Choroid plexus epithelial cell (primary cell): ENCODE results near the gene MAD1L1.

Experiments used
- DNase-seq: peaks from one replicate; pipeline ENCODE4 v3.0.0-alpha.2; 2010; ENCODE audit warnings: low read depth
- H3K4me3 ChIP-seq: 2 replicates; pipeline ENCODE4 v1.5.1; 2011; ENCODE audit warnings: low read depth, mild to moderate bottlenecking, control low read depth, low read length, moderate library complexity
- TF ChIP-seq, protein P1 (sequence below): conservative IDR thresholded peaks from 2 replicates; pipeline ENCODE4 v1.5.1; 2011; ENCODE audit warnings: low read depth, mild to moderate bottlenecking, control low read depth, inconsistent platforms, low read length, moderate library complexity

Gene MAD1L1

DNA sequence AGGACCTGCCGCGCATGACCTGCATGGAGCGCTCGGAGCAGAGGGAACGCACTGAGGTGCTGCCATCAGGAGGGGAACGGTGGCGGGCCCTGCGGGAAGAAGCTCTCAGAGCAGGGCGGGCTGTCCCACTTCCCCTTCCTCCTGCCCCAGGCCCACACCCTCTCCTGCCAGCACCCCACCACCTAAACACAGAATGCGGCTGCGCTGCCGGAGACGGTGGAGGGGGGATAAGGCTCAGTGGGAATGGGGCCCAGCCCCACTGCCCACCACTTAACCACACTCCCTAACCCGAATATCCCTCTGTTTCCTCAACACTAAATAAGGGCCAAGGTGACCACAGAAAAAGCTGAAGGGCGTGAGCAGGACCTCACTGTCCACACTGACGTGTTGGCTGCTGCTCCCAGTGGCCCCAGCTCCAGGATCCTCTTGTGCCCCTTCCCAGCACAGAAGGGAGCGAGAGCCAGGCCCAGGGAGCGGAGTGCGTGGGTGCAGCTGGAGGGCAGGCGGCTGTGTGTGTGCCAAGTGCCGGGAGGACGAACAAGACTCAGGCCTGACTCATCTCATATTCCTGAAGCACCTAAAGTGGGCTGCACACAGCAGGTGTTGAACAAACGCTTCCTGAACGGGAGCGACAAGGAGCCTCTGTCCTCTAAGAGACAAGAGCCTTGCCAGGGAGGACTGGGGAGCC is 116.8 kb downstream of the MAD1L1 start:
- no peak overlapping the region for H3K4me3 ChIP-seq
- DNase-seq: peak; percentile 63
- TF ChIP-seq, protein P1, sequence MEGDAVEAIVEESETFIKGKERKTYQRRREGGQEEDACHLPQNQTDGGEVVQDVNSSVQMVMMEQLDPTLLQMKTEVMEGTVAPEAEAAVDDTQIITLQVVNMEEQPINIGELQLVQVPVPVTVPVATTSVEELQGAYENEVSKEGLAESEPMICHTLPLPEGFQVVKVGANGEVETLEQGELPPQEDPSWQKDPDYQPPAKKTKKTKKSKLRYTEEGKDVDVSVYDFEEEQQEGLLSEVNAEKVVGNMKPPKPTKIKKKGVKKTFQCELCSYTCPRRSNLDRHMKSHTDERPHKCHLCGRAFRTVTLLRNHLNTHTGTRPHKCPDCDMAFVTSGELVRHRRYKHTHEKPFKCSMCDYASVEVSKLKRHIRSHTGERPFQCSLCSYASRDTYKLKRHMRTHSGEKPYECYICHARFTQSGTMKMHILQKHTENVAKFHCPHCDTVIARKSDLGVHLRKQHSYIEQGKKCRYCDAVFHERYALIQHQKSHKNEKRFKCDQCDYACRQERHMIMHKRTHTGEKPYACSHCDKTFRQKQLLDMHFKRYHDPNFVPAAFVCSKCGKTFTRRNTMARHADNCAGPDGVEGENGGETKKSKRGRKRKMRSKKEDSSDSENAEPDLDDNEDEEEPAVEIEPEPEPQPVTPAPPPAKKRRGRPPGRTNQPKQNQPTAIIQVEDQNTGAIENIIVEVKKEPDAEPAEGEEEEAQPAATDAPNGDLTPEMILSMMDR: no peak

DNA sequence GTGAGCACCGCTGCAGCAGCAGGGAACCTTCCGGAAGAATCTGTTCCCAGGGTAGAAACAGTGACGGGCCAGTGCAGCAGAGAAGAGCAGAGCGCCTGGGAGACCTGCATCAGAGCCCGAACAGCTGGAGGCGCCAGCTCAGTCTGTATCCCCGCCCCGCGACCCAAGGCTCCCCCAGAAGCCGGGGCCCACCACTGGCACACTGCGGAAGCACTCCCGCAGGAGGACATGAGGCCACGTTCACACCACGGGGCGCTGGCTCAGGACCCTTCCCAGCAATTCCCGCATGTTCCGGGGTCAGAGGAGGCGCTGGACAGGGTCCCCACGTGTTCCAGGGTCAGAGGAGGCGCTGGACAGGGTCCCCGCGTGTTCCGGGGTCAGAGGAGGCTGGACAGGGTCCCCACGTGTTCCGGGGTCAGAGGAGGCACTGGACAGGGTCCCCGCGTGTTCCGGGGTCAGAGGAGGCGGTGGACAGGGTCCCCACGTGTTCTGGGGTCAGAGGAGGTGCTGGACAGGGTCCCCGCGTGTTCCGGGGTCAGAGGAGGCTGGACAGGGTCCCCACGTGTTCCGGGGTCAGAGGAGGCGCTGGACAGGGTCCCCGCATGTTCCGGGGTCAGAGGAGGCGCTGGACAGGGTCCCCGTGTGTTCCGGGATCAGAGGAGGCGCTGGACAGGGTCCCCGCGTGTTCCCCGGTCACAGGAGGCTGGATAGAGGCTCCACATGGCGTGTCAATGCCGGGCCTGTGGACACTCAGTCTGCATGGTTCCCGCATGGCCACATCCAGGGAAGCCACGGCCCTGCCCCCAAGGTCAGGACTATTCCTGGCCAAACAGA is 117.6 kb downstream of the MAD1L1 start:
- H3K4me3 ChIP-seq: no peak overlapping the region
- no peak for DNase-seq
- TF ChIP-seq, protein P1: no peak

DNA sequence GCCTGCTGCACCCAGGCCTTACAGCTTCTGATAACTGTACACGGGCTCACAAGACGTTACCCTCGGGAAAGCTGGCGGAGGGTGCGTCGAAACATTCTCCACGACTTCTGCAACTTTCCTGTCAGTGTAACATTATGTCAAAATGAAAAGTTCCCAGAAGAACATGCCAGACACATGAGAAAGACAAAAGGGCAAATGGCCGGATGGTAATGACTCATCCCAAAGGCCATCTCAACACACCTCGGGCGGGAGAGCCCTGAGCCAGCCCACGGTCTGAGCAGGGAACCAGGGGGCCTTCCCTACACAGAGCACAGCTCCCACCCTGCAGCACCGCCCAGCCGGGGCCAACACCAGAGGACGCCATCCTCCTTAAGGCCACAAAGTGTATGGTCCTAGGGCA is 118.7 kb downstream of the MAD1L1 start:
- no peak overlapping the region for H3K4me3 ChIP-seq
- peak; percentile 82 for DNase-seq

DNA sequence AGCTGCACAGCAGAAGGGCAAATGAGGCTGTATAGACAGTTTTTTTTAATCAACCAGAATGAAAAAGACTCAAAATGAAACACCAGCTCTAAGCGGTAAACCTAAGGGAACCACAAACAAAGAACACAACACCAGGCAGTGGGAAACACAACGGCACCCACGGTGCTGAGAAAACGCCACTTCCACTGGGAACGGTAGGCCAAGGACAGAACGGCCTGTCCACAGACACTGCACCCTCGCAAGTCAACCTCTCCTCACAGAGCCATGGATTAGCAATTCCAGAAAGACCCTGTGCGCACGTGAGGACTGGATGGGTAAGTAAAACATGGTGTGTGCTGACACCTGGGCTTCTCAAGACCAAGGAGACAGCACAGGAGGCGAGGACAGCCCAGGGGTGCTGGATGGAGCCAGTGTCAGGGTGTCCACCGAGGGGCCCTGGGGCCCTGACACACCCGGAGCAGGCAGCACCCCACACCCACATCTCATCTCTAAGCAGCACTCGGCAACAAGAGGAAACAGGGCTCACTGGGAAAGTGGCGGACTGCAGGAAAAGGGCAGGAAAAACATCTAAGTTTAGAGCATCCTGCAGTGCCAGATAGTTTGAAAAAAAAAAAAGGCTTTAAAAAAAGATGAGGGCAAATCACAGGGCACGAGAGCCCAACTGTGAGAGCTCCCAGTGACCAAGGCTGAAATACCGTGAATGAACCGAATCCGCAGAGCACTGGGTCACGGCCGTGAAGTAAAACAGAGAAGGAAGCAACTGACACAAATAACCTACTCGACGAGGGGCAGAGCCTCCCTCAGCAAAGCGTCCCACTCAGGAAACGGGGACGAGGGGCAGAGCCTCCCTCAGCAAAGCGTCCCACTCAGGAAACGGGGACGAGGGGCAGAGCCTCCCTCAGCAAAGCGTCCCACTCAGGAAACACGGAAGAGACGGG is 120.2 kb downstream of the MAD1L1 start:
- TF ChIP-seq, protein P1: no peak
- DNase-seq: no peak
- no peak overlapping the region for H3K4me3 ChIP-seq

More for the DNA sequence above, 118.7 kb downstream of the MAD1L1 start:
- TF ChIP-seq, protein P1: peak; percentile 30

DNA sequence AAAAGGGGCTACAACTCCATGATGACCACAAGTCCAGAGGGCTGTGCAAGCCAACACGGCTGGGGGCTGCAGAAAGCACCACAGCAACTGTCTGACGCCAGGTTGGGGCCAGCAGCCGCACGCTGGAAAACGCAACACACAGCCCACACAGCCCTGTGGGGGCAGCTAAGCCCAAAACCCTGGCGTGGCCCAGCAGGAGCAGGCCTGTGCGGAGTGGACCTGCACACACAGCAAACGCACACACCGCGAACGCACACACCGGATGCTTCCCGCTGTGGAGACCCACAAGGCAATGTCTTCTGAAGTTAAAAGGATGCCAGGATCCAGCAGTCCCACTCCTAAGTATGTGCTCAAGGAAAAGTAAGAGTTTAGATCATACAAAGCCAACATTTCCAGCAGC is 121.2 kb downstream of the MAD1L1 start:
- no peak overlapping the region for H3K4me3 ChIP-seq
- TF ChIP-seq, protein P1: no peak
- no peak for DNase-seq

DNA sequence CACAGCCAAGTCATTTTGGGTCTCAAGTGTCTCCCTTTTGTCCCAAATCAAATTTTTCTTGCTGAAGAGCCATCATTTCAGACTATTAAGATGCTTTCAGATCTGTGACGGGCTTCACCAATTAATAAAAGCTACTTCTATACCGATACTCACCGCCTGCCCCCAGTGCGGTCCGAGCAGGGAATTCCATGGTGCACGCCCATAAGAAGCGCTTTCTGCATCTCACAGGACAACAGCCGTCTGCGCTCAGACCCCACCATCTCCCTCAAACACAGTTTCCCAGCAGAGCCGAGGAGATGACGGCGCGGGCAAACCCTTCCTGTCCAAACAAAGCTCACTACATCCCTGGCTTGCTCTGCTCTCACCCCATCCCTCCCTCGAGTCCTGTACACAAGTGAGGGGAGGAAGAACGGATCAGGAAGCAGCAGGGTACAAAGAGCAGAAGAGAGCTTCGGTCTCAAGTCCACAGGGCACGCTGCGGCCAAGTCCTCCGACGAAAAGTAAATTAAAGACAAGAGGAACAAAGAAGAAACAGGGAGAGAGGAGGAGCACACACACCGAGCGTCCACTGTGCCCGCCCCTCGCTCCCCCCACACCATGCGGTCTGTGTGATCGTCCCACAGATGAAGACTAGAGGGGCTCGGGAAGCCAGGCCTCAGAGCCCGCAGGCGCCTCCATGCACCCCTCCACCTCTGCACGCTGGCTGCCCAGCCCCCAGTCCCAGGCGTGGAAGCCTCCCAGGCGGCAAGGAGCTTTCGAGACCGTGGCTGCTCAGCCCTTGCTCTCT is 121.9 kb downstream of the MAD1L1 start:
- H3K4me3 ChIP-seq: peak overlapping the region; percentile 32
- DNase-seq: peak; percentile 50
- TF ChIP-seq, protein P1: no peak
